ENCODE measurements around the gene ISOC2. TPM values are rescaled to one million over a fixed set of nuclear protein-coding genes. Genes with fewer than 3 reads are reported as not detected.
"Not testable (repeated sequence)": the region's sequence is repeated elsewhere in the genome, so short reads cannot be mapped to it uniquely, and the experiment has no call there.

The ISOC2 gene
- total RNA-seq, 6 experiments from 2014 or later: 60.1 to 81.4 (median 66.8) TPM

DNA sequence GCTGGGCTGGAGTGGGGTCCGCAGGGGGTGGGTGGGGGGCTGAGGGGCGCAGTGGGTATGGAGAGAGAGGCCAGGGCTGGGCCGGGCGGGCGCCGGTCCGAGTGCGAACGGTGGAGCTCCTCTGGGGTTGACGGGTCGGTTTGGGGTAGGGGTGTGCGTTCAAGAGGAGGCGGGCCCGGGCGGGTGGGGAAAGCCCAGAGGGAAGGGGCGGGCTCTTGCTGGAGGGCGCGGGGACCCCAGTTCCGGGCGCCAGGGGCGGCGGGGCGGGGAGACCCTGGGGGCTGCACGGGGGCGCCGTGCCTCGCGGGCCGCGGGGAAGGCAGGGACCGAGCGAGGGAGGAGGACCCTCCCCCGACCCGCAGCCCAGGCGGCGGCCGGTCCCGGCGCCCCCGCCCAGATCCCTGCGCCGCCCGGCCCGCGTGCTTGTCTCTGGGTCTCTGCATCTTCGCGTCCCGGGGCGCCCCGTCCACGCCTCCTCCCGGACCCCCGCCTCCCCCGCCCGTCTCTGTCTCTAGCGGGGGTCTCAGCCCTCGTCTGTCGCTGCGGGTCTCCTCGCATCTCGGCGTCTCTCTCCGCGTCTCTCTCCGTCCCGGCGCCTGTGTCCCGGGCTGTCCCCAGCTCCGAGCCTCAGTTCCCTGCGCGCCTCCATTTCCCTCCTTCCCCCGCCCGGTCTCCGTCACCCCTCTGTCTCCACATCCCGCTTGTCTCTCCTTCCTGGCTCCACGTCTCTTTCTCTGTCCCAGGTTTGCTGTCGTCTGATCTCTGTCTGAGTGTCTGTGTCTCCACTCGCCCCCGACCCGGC is 10.1 kb downstream of the ISOC2 start:
- Mint-ChIP-seq H3K27me3 (ENCODE audit: insufficient read depth) (peaks cover 17% of the 10 kb centered on the region), H3K27ac (no peak overlapping the region), H3K9me3 (no peaks in the 10 kb centered on the region), H3K4me3 (no peak overlapping the region; the same call in 1 of the 2 replicates), H3K36me3 (ENCODE audit: low read depth) (peaks cover 6% of the 10 kb centered on the region), H3K4me1 (ENCODE audit: low read depth) (no peaks in the 10 kb centered on the region)
- no peak for DNase-seq
- TF ChIP-seq, protein P1, sequence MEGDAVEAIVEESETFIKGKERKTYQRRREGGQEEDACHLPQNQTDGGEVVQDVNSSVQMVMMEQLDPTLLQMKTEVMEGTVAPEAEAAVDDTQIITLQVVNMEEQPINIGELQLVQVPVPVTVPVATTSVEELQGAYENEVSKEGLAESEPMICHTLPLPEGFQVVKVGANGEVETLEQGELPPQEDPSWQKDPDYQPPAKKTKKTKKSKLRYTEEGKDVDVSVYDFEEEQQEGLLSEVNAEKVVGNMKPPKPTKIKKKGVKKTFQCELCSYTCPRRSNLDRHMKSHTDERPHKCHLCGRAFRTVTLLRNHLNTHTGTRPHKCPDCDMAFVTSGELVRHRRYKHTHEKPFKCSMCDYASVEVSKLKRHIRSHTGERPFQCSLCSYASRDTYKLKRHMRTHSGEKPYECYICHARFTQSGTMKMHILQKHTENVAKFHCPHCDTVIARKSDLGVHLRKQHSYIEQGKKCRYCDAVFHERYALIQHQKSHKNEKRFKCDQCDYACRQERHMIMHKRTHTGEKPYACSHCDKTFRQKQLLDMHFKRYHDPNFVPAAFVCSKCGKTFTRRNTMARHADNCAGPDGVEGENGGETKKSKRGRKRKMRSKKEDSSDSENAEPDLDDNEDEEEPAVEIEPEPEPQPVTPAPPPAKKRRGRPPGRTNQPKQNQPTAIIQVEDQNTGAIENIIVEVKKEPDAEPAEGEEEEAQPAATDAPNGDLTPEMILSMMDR (IDR thresholded peaks at IDR 0.05): no peak

- DNase-seq: no peak
- H3K9me3 Mint-ChIP-seq: no peaks in the 10 kb centered on the region
- peaks cover 6% of the 10 kb centered on the region for H3K36me3 Mint-ChIP-seq (ENCODE audit: low read depth)
- no peaks in the 10 kb centered on the region for H3K4me1 Mint-ChIP-seq (ENCODE audit: low read depth)
- no peak overlapping the region for H3K27ac Mint-ChIP-seq
- peaks cover 29% of the 10 kb centered on the region for H3K27me3 Mint-ChIP-seq (ENCODE audit: insufficient read depth)
- H3K4me3 Mint-ChIP-seq: no peak overlapping the region
- TF ChIP-seq, protein P1 (IDR thresholded peaks at IDR 0.05): no peak
These were observed 12.0 kb downstream of the ISOC2 start for GRCh38 chr19:55449469-55449868.

- not testable (repeated sequence) for H3K36me3 Mint-ChIP-seq (ENCODE audit: low read depth); H3K4me3 Mint-ChIP-seq; H3K4me1 Mint-ChIP-seq (ENCODE audit: low read depth); H3K9me3 Mint-ChIP-seq; H3K27ac Mint-ChIP-seq; DNase-seq
- H3K27me3 Mint-ChIP-seq (ENCODE audit: insufficient read depth): peaks cover 40% of the 10 kb centered on the region
These were observed 13.3 kb downstream of the ISOC2 start for GRCh38 chr19:55448175-55448490.

GRCh38 chr19:55447421-55448174 is 13.8 kb downstream of the ISOC2 start:
- TF ChIP-seq, protein P1 (IDR thresholded peaks at IDR 0.05): no peak
- peak; percentile 57 for DNase-seq
- H3K27me3 Mint-ChIP-seq (ENCODE audit: insufficient read depth): peaks cover 42% of the 10 kb centered on the region
- H3K27ac Mint-ChIP-seq: no peak overlapping the region
- no peaks in the 10 kb centered on the region for H3K9me3 Mint-ChIP-seq
- H3K36me3 Mint-ChIP-seq (ENCODE audit: low read depth): no peaks in the 10 kb centered on the region
- H3K4me3 Mint-ChIP-seq: no peak overlapping the region
- H3K4me1 Mint-ChIP-seq (ENCODE audit: low read depth): no peaks in the 10 kb centered on the region

GRCh38 chr19:55446060-55446459 is 15.4 kb downstream of the ISOC2 start:
- H3K4me3 Mint-ChIP-seq: no peak overlapping the region
- DNase-seq: no peak
- H3K27me3 Mint-ChIP-seq (ENCODE audit: insufficient read depth): peaks cover 45% of the 10 kb centered on the region
- peaks cover 6% of the 10 kb centered on the region for H3K4me1 Mint-ChIP-seq (ENCODE audit: low read depth)
- H3K27ac Mint-ChIP-seq: no peak overlapping the region
- peaks cover 5% of the 10 kb centered on the region; the same call in 1 of the 2 replicates for H3K36me3 Mint-ChIP-seq (ENCODE audit: low read depth)
- no peaks in the 10 kb centered on the region for H3K9me3 Mint-ChIP-seq
- TF ChIP-seq, protein P1 (IDR thresholded peaks at IDR 0.05): no peak

DNA sequence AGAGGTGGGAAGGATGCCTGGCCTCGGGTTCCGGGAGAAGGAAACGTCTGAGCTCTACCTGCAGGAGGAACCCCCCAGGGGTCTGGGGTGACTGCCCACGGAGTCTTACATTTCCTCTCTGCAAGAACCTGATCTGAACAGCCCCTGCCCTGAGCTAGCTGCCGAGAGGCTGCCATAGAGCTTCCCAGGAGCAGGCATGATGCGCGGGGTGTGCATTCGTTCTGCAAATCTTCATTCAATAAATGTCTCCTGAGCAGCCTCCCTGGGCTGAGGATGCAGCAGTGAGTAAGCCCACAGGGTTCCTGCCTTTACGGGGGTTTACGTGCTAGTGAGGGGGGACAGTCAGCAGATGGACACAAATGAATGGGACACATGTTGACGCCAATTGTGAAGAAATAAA is 16.8 kb downstream of the ISOC2 start:
- H3K4me1 Mint-ChIP-seq (ENCODE audit: low read depth): peaks cover 10% of the 10 kb centered on the region
- no peak overlapping the region for H3K27ac Mint-ChIP-seq
- no peak for DNase-seq
- TF ChIP-seq, protein P1 (IDR thresholded peaks at IDR 0.05): no peak
- H3K27me3 Mint-ChIP-seq (ENCODE audit: insufficient read depth): peaks cover 45% of the 10 kb centered on the region
- H3K36me3 Mint-ChIP-seq (ENCODE audit: low read depth): peaks cover 5% of the 10 kb centered on the region; the same call in 1 of the 2 replicates
- no peak overlapping the region for H3K4me3 Mint-ChIP-seq
- no peaks in the 10 kb centered on the region for H3K9me3 Mint-ChIP-seq

Measured in HFFc6 (cell line).